IPS-NIHi7 (cell line): Measurements from ENCODE around the gene DES.
A peak's percentile ranks its signal among the peaks of the same experiment; 100 is the strongest.
"Not testable (repeated sequence)": the region's sequence is repeated elsewhere in the genome, so short reads cannot be mapped to it uniquely, and the experiment has no call there.

Source experiments
- DNase-seq: peaks from one replicate; pipeline ENCODE4 v3.0.0; 2012; ENCODE audit warnings: mixed read lengths; ENCODE audit errors: extremely low spot score

The DES gene

DNA sequence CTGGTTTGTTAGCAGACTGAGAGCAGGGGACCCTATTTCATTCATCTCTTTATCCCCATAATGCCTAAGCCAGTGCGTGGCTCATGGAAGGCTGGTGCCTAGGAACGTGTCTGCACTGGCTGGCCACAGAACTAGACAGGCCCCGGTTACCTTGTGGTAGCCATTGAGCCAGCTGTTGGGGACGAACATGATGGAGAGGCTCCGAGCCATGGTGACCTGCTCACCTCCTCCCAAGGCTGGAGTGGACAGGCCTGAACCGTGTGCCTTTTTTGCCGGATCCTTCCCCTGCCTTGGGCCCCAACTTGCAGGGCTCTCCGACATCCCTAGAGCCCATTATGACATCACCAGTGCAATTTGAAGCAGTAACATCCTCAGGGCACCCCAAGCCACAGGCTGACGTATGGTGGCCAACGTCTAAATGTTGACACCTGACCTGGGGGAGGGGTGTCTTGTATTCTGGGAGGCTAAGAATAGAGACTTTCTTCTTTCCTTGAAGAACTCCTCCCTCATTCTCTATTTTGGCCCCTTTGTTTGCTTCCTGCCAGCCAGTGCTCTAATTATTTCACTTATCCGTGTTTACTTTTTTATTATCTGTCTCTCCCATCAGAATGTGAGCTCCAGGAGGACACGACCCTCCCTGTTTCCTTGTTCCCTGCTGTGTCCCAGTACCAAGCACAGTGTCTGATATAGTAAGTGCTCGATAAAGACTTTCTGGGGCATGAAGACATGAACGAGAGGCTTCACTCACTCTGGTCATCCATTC is 18.3 kb upstream of the DES start:
- no peak for DNase-seq

DNA sequence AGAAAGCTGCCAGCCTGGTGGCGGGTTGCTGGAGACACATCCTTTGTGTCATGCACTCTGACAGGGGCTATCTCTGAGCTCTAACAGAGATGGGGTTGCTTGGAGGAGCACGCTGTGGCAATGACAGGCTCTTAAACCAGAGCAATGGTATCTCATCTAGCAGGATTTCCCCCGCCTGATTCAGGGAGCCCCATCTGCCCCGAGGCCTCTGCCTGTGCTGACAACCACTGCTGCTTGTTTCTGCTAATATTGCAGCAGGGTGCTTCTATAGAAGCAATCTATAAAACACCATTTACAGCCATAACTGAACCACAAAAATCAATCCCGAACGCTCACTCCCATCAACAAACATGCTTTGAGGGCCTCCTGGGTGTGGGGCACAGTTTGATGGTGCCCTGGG is 17.6 kb upstream of the DES start:
- DNase-seq, result no peak

- DNase-seq, result no peak
These were observed 16.6 kb upstream of the DES start for GRCh38 chr2:219401606-219402005.

DNA sequence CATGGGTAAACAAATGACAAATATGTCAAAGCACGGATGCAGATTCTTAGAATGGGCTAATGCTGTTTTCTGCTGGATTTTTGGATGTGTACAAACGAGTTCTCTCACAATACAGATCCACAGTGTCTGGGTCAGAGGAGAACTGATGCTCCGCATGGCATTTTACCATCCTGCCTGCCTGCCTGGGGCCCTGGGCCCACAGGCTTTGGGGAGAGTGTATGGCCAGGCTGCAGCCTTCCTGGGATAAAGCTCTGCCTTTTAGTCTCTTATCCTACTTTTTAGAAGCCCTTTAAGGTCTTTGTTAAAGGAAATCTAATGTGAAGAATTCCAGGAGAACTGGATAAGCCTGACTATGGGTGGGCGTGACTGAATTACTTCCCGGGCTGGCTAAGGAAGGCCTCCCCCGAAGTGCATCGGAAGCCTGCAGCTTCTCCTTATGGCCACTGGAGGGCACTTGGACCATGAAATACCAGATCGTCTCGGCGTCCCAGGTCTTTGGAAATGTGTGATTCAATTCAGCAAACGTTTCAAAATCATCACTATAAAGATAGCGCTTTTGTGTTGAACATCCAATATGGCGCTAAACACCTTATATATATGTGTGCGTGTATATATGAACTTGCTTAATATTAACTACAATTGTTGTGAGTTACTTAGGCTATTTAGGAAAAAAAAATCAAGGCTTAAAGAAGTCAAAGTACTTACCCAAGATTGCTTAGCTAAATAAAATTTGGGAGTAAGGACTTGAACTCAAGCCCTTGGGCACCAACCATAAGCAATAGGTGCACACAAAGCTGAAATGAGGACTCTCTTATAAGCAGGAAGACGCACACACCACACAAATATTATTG is 15.3 kb upstream of the DES start:
- DNase-seq, result peak; percentile 86

- DNase-seq, result no peak
These were observed 14.3 kb upstream of the DES start for GRCh38 chr2:219403861-219404260.

DNA sequence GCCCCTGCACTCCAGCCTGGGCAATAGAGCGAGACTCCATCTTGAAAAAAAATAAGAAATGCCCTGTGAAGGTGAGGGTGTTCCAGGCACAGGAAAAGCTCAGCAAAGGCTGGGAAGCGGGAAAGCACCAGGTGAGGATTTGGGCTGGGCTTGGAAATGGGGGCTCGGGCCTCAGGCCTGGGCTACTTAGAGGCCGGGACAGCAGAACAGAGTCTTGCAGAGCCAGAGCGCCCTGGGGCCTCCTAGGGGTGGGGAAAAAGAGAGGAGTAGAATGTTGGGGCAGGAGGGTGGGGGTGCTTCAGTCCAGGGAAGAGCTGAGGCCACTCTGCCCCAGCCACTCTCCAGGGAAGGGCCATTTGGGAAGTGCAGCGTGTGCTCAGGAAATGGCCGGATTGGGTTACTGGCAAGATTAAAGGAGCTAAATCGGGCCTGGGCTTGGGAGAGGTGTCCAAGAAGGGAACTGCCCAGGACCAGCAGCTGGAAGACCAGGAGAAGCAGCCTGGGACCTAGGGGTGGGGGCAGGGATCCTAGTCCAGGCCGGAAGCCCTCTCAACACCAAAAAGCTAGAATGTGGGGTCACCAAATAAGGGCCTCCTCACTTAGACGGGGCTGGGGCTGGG is 13.8 kb upstream of the DES start:
- no peak for DNase-seq

DNA sequence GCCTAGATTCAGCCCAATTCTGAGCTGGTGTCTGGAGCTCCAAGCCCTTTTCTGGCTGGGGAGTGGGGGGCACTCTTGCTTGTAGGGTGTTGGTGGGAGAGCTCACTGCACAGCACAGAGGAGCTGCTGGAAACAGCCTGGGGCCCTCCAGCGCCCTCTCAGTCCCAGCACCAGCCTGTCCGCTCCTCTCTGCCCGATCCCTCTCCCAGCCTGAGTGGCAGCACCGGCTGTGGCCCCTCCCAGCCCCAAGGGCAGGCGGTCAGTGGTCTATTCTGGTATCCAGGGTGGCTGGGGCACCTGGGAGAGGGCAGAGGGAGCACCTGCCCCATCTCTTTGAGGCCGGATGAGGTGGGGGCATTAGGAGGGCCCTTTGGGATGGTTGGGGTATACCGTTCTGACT is 13.2 kb upstream of the DES start:
- peak; percentile 63 for DNase-seq

DNA sequence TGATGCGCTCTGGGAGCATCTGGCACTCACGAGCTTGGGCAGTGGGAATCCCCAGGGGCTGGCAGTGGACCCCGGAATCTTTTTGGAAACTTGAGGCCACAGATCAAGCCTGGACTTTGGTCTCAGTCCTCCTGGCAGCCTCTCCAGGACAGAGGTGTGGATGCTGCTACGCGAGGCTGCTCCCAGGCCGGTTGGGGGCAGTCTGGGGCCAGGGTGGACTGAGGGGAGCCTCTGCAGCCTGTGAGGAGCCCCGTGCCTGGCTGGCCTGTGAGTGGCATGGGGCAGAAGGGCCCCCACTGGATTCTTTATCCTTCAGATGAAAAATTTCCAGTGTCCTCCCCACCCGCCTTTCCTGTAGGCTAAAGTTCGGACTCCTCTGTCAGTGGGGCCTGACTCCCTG is 12.7 kb upstream of the DES start:
- DNase-seq, result peak; percentile 65

DNA sequence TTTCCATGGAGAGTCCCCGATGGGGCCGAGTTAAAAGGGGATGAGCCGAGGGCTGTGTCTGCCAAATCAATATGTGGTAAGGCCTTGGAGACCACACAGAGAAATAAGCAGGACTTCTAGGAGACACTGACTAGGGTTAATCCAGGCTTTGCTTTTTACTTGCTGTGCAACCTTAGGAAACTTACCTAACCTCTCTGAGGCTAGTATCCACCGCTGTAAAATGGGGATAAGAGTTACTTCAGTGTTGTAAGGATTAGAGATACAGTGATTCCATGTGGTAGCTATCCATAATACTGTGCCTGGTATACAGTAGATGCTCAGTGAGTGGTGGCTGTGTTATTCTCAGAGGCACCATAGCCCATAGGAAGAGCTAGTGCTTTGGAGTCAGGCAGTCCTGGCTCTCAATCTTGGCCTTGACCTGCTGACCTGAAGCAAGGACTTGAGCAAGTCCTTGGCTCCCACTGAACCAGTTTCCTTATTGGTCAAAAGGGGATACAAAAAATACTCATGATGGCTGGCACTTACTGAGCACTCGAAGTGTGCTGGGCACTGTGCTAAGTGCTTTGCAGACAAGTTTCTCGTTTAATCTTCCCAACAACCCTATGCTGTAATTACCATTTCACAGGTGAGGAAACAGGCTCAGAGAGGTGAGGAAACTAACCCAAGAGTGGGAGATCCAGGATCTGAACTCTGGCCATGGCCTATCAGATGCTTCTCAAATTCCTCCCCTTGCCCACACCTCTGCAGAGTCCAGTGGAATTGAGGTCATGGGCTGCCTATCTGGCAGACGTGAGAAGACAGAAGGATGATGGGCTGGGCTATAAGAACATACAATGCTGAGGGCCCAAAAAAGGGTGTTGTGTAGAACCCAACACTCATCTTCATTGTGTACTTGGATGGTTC is 12.0 kb upstream of the DES start:
- no peak for DNase-seq

DNA sequence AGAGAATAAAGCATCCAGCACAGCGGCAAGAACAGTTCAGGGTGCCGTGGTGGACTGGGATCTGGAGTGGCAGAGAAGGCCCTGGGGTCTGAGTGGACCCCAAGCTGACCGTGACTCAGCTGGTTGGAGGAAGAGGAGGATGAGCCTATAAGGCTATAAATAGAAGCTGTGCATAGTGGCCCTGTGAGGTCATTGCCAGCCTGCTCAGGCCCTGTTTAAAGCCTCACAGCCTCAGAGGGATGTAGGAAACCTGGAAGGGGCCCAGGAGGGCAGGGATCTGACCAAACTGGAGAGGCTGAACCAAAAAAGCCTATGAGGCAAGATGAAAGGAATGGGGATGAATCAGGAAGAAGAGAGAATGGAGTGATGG is 11.3 kb upstream of the DES start:
- no peak for DNase-seq

DNA sequence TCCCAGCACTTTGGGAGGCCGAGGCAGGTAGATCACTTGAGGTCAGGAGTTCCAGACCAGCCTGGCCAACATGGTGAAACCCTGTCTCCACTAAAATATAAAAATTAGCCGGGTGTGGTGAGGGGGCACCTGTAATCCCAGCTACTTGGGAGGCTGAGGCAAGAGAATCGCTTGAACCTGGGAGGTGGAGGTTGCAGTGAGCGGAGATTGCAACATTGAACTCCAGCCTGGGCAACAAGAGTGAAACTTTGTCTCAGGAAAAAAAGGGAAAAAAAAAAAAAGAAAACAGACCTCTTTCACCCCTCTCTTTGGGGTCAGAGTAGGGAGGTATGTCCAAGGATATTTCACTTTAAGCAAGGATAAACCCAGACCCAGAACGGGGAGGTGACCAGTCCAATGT is 10.8 kb upstream of the DES start:
- DNase-seq, result not testable (repeated sequence)

- DNase-seq, result no peak
These were observed 10.0 kb upstream of the DES start for GRCh38 chr2:219408204-219408603.

- DNase-seq, result no peak
These were observed 9.5 kb upstream of the DES start for GRCh38 chr2:219408631-219409030.

GRCh38 chr2:219409619-219410018 is 8.6 kb upstream of the DES start:
- no peak for DNase-seq

- DNase-seq, result no peak
These were observed 7.8 kb upstream of the DES start for GRCh38 chr2:219410390-219410789.

DNA sequence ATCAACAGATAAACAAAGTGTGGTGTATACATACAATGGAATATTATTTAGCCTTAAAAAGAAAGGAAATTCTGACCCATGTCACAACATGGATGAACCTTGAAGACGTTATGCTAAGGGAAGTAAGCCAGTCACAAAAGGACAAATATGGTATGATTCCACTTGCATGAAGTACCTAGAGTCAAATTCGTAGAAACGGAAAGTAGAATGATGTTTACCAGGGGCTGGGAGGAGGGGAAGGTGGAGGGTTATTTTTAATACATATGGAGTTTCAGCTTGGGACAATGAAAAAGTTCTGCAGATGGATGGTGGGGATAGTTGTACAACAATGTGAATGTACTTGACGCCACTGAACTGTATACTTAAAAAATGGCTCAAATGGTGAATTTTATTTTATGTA is 3.3 kb upstream of the DES start:
- no peak for DNase-seq

DNA sequence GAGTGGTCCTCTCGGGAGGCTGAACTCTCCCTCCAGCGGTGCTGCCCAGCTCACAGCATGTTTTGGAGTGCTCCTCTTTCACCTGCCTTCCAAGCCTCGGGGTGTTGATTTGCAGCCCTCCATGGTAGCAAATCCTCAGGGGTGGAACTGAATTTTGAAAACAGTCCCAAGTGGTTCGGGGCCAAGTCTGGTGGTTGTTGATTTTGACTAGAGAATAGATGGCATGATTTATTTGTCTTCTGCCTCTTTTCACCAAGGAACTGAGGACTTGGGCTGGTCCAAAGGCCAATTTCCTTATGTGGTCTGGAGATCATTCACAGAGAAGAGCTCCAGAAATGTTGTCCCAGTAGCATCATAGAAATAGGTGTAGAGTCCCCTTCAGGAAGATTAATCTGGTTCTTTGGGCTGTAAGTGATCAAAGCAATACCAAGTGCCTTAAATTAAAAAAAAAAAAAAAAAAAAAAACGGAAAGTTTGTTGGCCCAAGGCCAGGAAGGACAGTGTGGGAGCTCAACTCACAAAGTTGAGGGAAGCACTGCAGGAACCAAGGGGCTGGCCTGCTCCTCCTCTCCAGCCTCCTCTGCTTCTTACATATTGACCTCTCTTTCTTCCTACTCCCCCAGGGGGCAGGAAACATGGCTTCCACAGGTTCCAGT is 2.5 kb upstream of the DES start:
- no peak for DNase-seq

DNA sequence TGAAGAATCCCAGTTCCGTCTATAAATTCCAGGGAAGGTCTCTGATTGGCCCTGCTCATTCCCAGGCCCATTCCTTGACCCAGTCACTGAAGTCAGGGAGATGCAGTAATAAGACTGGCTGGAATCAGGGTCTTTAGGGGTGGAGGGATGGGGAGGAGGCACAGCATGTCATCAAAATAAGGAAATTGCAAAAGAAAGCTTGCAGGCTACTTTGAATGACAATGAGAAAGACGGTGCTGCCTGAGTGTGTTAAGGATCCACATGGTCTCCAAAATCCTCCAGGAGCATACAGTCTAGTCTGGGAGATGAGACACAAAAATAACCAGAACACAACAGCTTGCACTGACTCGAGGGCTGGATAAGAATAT is 2.0 kb upstream of the DES start:
- peak; percentile 43 for DNase-seq

DNA sequence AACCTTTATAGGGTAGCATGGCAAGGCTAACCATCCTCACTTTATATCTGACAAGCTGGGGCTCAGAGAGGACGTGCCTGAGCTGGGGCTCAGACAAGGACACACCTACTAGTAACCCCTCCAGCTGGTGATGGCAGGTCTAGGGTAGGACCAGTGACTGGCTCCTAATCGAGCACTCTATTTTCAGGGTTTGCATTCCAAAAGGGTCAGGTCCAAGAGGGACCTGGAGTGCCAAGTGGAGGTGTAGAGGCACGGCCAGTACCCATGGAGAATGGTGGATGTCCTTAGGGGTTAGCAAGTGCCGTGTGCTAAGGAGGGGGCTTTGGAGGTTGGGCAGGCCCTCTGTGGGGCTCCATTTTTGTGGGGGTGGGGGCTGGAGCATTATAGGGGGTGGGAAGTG is 1.2 kb upstream of the DES start:
- DNase-seq, result no peak

DNA sequence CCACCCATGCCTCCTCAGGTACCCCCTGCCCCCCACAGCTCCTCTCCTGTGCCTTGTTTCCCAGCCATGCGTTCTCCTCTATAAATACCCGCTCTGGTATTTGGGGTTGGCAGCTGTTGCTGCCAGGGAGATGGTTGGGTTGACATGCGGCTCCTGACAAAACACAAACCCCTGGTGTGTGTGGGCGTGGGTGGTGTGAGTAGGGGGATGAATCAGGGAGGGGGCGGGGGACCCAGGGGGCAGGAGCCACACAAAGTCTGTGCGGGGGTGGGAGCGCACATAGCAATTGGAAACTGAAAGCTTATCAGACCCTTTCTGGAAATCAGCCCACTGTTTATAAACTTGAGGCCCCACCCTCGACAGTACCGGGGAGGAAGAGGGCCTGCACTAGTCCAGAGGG is 803 bp upstream of the DES start:
- DNase-seq, result no peak

DNA sequence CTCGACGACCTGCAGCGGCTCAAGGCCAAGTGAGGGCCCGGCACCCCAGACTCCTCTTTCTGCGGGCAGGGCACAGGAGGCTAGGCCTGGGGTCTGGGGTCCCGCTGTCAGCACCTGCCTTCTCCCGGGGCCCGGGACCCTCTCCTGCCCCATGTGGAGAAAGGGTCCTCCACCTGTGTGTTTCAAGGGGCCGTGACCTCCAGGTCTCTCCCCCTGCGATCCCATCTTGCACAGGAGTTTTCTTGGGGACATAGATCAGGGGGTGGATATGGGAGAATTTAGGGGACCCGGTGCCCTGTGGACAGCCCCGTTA is 791 bp downstream of the DES start:
- no peak for DNase-seq
